Nucleus accumbens (tissue), 56 donors: ENCODE results near the gene NT5C2.
"Not testable (repeated sequence)": the region's sequence is repeated elsewhere in the genome, so short reads cannot be mapped to it uniquely, and the experiment has no call there.

ENCODE experiments used
- DNase-seq, 56 donors: peaks; one replicate each; lab custom pipeline; 2025; lab: John Stamatoyannopoulos, UW

NT5C2 gene

DNA sequence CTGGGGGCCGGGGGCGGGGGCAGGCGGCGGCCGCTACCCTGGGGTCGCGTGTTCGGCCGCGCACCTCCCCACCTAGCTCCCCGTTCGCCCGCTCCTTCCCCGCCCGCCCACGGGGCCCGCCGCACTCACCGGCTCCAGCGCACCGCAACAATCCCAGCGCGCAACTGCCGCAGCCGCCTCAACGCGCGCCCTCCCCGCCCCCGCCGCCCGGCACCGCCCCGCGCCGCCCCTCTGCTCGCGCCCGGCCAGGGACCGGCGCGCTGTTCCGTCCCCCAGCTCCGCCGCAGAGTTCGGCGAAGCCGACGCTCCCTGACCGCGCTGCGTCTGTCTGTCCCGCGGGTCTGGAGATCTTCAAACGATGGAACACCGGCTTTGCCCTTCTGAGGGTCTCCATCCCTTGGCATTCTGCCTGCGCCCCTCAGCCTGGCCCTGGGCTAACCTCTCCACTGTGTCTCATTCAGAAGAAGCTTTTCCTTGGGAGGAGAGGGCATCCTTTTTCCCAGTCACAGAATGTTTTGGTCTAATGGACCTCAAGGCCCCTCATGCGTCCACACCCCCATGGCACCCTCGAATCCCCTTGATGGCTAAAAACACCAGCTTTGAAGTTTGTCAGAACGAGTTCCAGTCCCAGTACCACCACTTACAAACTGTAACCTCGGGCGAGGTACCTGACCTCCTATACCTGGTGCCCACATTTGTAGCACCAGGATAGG, at the start of gene NT5C2:
Gene NT5C2 (minus strand): TSS at position 166 of the 713 bp plus-strand sequence. CDS start 18,314 bp downstream, outside the sequence.
- DNase-seq = peak in 54 of 56 donors; percentile 24 to 87 (median 72)

DNA sequence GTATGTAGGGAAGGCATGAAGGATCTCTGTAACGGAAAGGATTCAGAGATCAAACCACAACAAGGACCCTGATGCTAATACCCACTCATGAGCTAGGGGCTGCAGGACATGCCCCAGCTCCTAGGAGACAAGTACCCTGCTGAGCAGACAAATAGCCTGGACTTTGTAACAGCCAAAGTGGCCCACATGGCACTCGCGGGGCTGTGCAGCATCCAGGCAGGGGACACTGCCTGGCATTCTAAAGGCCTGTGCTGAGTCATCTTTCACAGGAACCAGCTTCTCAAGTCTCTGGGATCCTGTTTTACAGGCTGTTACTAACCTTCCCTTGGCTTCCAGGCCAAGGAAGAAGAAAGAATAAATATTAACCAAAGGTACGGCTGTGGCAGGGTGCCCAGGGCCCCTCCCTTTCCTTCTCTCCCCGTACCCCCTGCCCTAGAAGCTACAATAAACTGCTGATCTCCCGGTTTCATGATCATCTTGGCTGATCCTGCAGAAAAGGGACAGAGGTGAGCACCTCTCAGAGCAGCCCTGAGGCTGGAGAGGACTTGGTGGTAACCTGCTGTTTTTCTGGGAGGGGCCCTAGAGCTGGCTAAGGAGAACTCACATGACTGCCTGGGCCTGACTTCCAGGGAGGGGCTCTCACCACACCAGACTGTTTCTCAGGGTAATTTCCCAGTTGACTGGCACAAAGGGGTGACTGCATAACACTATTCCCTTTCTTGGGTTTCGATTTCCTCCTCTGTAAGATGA, 48.4 kb upstream of the NT5C2 start:
- peak in 16 of 56 donors; percentile 1 to 40 (median 10) for DNase-seq

GRCh38 chr10:103238506-103239252, 45.6 kb upstream of the NT5C2 start:
- DNase-seq = no peak

GRCh38 chr10:103235775-103236174, 42.7 kb upstream of the NT5C2 start:
- no peak for DNase-seq

DNA sequence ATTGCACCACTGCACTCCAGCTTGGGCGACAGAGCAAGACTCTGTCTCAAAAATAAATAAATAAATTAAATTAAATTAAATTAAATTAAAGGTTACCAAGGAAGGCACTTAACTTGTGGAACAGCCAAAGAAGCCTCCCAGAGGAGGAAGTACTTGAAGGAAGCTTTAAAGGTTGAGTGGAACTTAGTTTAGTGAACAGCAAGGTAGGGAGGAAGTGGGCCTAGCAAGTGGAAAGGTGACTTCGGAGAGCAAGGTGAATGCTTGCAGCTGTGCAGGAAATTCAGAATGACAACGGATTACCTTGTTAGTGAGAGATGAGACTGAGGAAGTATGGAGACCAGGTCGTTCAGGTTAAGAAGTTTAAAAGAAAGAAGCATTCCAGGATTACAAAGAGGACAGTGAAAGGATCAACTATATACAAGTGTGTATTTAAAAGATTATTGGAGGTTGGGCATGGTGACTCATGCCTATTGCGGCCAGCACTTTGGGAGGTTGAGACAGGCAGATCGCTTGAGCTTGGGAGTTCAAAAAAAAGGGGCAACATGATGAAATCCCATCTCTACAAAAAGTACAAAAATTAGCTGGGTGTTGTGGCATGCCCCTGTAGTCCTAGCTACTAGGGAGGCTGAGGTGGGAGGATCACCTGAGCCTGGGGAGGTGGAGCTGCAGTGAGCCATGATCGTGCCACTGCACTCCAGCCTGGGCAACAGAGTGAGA, 39.9 kb upstream of the NT5C2 start:
- no peak for DNase-seq

GRCh38 chr10:103232131-103232673, 39.1 kb upstream of the NT5C2 start:
- no peak for DNase-seq

DNA sequence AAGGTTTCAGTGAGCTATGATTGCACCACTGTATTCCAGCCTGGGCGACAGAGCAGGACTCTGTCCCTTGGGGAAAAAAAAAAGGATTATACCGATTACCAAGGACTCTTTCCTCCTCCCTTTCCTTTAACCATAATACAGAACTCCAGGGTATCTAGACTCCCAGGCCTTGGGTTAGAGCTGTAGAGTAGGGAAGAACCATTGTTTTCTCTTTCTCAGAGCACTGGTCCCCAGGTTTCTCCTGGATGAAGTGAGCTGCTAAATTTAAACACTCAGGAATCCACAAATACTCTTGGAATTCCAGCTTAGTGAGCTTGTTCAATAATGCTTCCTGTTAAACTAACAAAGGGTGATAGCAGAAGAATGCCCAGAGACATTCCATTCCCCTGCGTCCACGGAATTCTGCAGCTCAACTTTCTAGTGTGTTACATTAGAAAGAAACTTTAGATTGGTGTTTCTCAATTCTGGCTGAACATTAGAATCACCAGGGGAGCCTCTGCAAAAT, 38.0 kb upstream of the NT5C2 start:
- no peak for DNase-seq

DNA sequence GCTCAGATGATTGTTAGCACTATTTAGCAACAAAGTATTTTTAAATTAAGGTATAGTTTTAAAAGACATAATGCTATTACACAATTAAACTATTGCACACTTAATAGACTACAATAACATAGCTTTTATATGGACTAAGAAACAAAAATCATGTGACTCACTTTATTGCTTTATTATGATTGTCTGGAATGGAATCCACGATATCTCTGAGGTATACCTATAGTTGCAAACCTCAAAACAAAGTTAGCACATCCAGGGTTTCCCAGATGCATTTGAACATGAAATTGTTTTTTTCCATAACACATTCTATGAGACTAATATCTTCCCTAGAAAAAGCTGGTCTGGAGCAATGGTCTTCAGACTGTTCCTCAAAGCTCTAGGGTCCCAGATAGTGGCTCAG, 34.3 kb upstream of the NT5C2 start:
- DNase-seq = no peak

GRCh38 chr10:103225939-103226338, 32.9 kb upstream of the NT5C2 start:
- no peak for DNase-seq

- not testable (repeated sequence) for DNase-seq
Measured at GRCh38 chr10:103224721-103225120, 31.6 kb upstream of the NT5C2 start.

- no peak for DNase-seq
Measured at GRCh38 chr10:103224133-103224532, 31.1 kb upstream of the NT5C2 start.

DNA sequence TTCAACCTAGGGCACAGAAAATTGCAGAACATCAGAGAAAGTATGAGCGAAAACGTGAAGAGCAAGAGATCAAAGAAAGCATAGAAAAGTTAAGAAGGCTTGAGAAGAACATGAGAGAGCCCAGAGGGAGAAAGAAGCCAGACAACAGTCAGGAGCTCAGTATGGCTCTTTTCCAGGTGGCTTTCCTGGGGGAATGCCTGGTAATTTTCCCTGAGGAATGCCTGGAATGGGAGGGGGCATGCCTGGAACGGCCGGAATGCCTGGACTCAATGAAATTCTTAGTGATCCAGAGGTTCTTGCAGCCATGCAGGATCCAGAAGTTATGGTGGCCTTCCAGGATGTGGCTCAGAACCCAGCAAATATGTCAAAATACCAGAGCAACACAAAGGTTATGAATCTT, 23.3 kb upstream of the NT5C2 start:
- DNase-seq = not testable (repeated sequence)

DNA sequence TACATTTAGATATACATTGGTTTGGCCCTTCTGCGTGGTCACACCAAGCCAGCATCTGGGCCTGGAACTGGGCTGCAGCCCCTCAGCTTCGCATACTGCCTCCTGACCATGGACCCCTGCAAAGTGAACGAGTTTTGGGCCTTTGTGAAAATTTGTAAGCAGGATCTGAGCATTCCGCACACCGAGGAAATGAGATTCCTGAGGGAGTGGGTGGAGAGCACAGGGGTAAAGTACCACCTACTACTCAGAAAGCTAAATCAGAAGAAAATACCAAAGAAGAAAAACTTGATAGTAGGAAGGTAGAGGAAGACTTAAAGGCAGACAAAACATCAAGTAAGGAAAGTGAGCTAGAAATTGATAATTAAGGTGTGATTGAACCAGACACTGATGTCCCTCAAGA, 22.5 kb upstream of the NT5C2 start:
- peak in 3 of 56 donors; percentile 3 to 21 (median 8) for DNase-seq

DNA sequence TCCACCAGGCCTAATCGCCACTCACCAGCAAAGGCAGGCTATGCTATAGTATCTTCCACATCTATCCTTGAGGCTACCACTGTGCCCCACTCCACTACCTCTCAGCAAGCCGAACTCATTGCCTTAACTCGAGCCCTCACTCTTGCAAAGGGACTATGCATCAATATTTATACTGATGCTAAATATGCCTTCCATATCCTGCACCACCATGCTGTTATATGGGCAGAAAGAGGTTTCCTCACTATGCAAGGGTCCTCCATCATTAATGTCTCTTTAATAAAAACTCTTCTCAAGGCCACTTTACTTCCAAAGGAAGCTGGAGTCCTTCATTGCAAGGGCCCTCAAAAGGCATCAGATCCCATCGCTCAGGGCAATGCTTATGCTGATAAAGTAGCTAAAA, 17.2 kb upstream of the NT5C2 start:
- not testable (repeated sequence) for DNase-seq

DNA sequence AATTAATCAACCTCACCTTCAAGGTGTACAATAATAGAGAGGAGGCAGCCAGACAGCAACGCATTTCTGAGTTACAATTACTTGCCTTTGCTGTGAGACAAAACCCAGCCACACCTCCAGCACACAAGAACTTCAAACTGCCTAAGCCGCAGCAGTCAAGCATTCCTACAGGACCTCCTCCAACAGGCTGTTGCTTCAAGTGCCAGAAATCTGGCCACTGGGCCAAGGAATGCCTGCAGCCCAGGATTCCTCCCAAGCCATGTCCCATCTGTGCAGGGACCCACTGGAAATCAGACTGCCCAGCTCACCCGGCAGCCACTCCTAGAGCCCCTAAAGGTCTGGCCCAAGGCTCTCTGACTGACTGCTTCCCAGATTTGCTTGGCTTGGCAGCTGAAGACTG, 14.6 kb upstream of the NT5C2 start:
- DNase-seq = peak in 1 of 56 donors; percentile 25

DNA sequence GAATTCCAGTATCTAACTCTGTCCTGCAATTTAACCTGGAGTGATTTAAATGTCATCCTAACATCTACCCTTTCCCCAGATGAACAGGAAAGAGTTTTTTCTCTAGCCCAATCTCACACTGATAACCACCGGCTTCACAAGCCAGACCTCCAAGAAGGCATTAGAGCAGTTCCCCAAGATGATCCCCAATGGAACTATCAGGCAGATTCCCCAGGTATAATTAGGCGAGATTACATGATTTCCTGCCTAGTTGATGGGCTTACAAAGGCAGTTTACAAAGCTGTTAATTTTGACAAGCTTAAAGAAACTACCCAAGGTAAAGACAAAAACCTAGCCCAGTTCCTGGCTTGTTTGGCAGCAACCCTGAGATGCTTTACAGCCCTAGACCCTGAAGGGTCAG, 14.1 kb upstream of the NT5C2 start:
- no peak for DNase-seq

DNA sequence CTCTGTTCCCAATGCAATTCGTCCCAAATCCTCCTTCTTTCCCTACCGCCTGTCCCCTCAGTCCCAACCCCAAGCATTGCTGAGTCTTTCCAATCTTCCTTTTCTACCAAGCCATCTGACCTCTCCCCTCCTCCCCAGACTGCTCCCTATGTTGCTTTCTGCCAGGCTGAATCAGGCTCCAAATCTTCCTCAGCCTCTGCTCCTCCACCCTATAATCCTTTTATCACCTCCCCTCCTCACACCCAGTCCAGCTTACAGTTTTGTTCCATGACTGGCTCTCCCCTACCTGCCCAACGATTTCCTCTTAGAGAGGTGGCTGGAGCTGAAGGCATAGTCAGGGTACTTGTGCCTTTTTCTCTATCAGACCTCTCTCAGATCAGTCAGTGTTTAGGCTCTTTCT, 13.6 kb upstream of the NT5C2 start:
- not testable (repeated sequence) for DNase-seq

DNA sequence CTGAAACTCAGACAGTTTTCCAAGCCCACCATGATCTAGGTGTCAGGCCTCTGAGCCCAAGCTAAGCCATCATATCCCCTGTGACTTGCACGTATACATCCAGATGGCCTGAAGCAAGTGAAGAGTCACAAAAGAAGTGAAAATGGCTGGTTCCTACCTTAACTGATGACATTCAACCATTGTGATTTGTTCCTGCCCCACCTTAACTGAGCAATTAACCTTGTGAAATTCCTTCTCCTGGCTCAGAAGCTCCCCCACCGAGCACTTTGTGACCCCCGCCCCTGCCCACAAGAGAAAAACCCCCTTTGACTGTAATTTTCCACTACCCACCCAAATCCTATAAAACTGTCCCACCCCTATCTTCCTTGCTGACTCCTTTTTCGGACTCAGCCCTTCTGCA, 12.3 kb upstream of the NT5C2 start:
- DNase-seq = not testable (repeated sequence)

- DNase-seq = peak in 10 of 56 donors; percentile 3 to 32 (median 16)
Measured at GRCh38 chr10:103204353-103205255, 11.5 kb upstream of the NT5C2 start.
